Fibroblast of lung (primary cell): ENCODE results near the gene C16orf87. TPM values are rescaled to one million over a fixed set of nuclear protein-coding genes. Genes with fewer than 3 reads are reported as not detected.

Source experiments
- DNase-seq, 2 donors: peaks; one replicate each; pipeline versions ENCODE4 v3.0.0 to v3.0.0-alpha.2; 2010; ENCODE audit warnings: low read depth in 2 of 2
- H2AFZ ChIP-seq: 2 replicates; pipeline ENCODE4 v1.5.1; 2012; ENCODE audit warnings: low read length, control low read depth, inconsistent platforms
- H3K27ac ChIP-seq: 2 replicates; pipeline ENCODE4 v1.5.1; 2011; ENCODE audit warnings: low read length, control low read depth; ENCODE audit not compliant: insufficient read depth
- H3K27me3 ChIP-seq: 2 replicates; pipeline ENCODE4 v1.5.1; 2011; ENCODE audit warnings: mild to moderate bottlenecking, low read length; ENCODE audit not compliant: control insufficient read depth, insufficient read depth
- H3K36me3 ChIP-seq: 2 replicates; pipeline ENCODE4 v1.5.1; 2011; ENCODE audit warnings: low read length; ENCODE audit not compliant: control insufficient read depth, insufficient read depth
- H3K4me1 ChIP-seq: 2 replicates; pipeline ENCODE4 v1.5.1; 2011; ENCODE audit warnings: low read length; ENCODE audit not compliant: control insufficient read depth, insufficient read depth; ENCODE audit errors: extremely low read depth
- H3K4me2 ChIP-seq: 2 replicates; pipeline ENCODE4 v1.5.1; 2011; ENCODE audit warnings: low read length, control low read depth; ENCODE audit not compliant: insufficient read depth; ENCODE audit errors: extremely low read depth
- H3K4me3 ChIP-seq, 4 experiments: fragments of 200-600 bp in 1 of 4; sonication (generic) in 1 of 4; replicated peaks in 1 of 4; 2 replicates each; pipeline ENCODE4 v1.5.1; 2011 to 2016; ENCODE audit warnings: low read length in 4 of 4, low read depth in 3 of 4, mild to moderate bottlenecking in 3 of 4, control low read depth in 2 of 4, inconsistent platforms in 1 of 4, mixed read lengths in 1 of 4; ENCODE audit not compliant: insufficient read depth in 1 of 4; ENCODE audit errors: control extremely low read depth in 1 of 4
- H3K79me2 ChIP-seq: 2 replicates; pipeline ENCODE4 v1.5.1; 2012; ENCODE audit warnings: mild to moderate bottlenecking, low read length, inconsistent platforms; ENCODE audit not compliant: control insufficient read depth, insufficient read depth
- H3K9ac ChIP-seq: 2 replicates; pipeline ENCODE4 v1.5.1; 2011; ENCODE audit warnings: mild to moderate bottlenecking, low read length, control low read depth; ENCODE audit not compliant: insufficient read depth
- H3K9me3 ChIP-seq: 2 replicates; pipeline ENCODE4 v1.5.1; 2012; ENCODE audit warnings: low read depth, low read length; ENCODE audit not compliant: control insufficient read depth, insufficient read depth
- H4K20me1 ChIP-seq: 2 replicates; pipeline ENCODE4 v1.5.1; 2011; ENCODE audit warnings: low read length; ENCODE audit not compliant: control insufficient read depth, insufficient read depth; ENCODE audit errors: extremely low read depth
- EZH2 ChIP-seq: IDR thresholded peaks from 2 replicates; pipeline ENCODE4 v1.5.1; 2012; ENCODE audit warnings: low read length, control low read depth, mild to moderate bottlenecking; ENCODE audit errors: missing control alignments
- polyA plus RNA-seq, 2 donors: library from polyadenylated mRNA; depleted of rRNA in 1 of 2; stranded (reverse) in 1 of 2; unstranded in 1 of 2; fragments of >200 nt; gene quantifications; 2 replicates each; pipeline ENCODE4 v1.2.1, GENCODE V29; 2011 to 2012; ENCODE audit warnings: missing spikeins in 1 of 2
- total RNA-seq: library from RNA; depleted of rRNA; stranded (reverse); fragments of >200 nt; gene quantifications from 2 replicates; pipeline ENCODE4 v1.2.1, GENCODE V29; 2014

The C16orf87 gene
- total and polyA plus RNA-seq, 2 donors (not counting 1 experiment from before 2014, with no cell fraction given): 11.6 to 12.1 TPM

- H3K27me3 ChIP-seq: no peaks in the 10 kb centered on the region
- no peak overlapping the region for H3K9ac ChIP-seq
- no peaks in the 10 kb centered on the region for H3K36me3 ChIP-seq
- H3K79me2 ChIP-seq: no peaks in the 10 kb centered on the region
- no peaks in the 10 kb centered on the region for H3K9me3 ChIP-seq
- no peak overlapping the region for H3K4me3 ChIP-seq
- no peak overlapping the region for H2AFZ ChIP-seq
- TF ChIP-seq EZH2: no peak
- no peak for DNase-seq
- no peaks in the 10 kb centered on the region for H3K4me1 ChIP-seq
- no peaks in the 10 kb centered on the region for H4K20me1 ChIP-seq
- H3K27ac ChIP-seq: no peak overlapping the region
- no peak overlapping the region for H3K4me2 ChIP-seq
Measured at GRCh38 chr16:46746821-46747776, 83.9 kb downstream of the C16orf87 start.

Other genes starting within 250 kb of the C16orf87 start
- gene SHCBP1, start 209.8 kb downstream of the C16orf87 start, total RNA-seq: 1.3 and 7.3 TPM in 2 replicates
- gene SHCBP1, start 209.8 kb downstream of the C16orf87 start, polyA plus RNA-seq: 13.0 and 52.0 TPM in 2 replicates
- gene VPS35, start 142.0 kb downstream of the C16orf87 start, total RNA-seq: 92.3 and 93.5 TPM in 2 replicates
- 69.1 and 77.2 TPM in 2 replicates for gene VPS35, start 142.0 kb downstream of the C16orf87 start, polyA plus RNA-seq
- gene ORC6, start 141.5 kb downstream of the C16orf87 start, total RNA-seq: 1.3 and 5.0 TPM in 2 replicates
- 9.5 and 18.9 TPM in 2 replicates for gene ORC6, start 141.5 kb downstream of the C16orf87 start, polyA plus RNA-seq
- 0.17 and 0.26 TPM in 2 replicates for gene MYLK3, start 82.8 kb downstream of the C16orf87 start, total RNA-seq
- gene MYLK3, start 82.8 kb downstream of the C16orf87 start, polyA plus RNA-seq: 0.01 and 0.07 TPM in 2 replicates
- gene GPT2, start 53.2 kb upstream of the C16orf87 start, total RNA-seq: 10.3 and 16.3 TPM in 2 replicates
- gene GPT2, start 53.2 kb upstream of the C16orf87 start, polyA plus RNA-seq: 5.8 and 6.5 TPM in 2 replicates
- gene DNAJA2, start 142.5 kb upstream of the C16orf87 start, total RNA-seq: 78.3 and 79.9 TPM in 2 replicates
- 32.5 and 34.0 TPM in 2 replicates for gene DNAJA2, start 142.5 kb upstream of the C16orf87 start, polyA plus RNA-seq